Muscle layer of colon (tissue), 2 donors: Measurements from ENCODE around the gene P4HB.

Experiments used
- H3K27ac ChIP-seq: one replicate; pipeline ENCODE4 v1.7.0; 2013; ENCODE audit warnings: low read depth, mild to moderate bottlenecking, low read length, moderate library complexity
- H3K27me3 ChIP-seq, 2 donors: one replicate each; pipeline ENCODE4 v1.7.0; 2013; ENCODE audit warnings: low read length in 2 of 2, mild to moderate bottlenecking in 2 of 2; ENCODE audit not compliant: insufficient read depth in 2 of 2, control insufficient read depth in 1 of 2
- H3K36me3 ChIP-seq: one replicate; pipeline ENCODE4 v1.7.0; 2013; ENCODE audit warnings: mild to moderate bottlenecking, low read length; ENCODE audit not compliant: insufficient read depth
- H3K4me1 ChIP-seq: one replicate; pipeline ENCODE4 v1.7.0; 2013; ENCODE audit warnings: mild to moderate bottlenecking, low read length; ENCODE audit not compliant: insufficient read depth
- H3K4me3 ChIP-seq, 2 donors: one replicate each; pipeline ENCODE4 v1.7.0; 2013; ENCODE audit warnings: low read length in 2 of 2, low read depth in 1 of 2, mild to moderate bottlenecking in 1 of 2, moderate library complexity in 1 of 2
- H3K9ac ChIP-seq: one replicate; pipeline ENCODE4 v1.7.0; 2013; ENCODE audit warnings: low read length
- H3K9me3 ChIP-seq: one replicate; pipeline ENCODE4 v1.7.0; 2013; ENCODE audit warnings: mild to moderate bottlenecking, low read length
- donor health status: abdominal sarcoma.
- donor health status: Adenocarcinoma of cecum.

Gene P4HB

DNA sequence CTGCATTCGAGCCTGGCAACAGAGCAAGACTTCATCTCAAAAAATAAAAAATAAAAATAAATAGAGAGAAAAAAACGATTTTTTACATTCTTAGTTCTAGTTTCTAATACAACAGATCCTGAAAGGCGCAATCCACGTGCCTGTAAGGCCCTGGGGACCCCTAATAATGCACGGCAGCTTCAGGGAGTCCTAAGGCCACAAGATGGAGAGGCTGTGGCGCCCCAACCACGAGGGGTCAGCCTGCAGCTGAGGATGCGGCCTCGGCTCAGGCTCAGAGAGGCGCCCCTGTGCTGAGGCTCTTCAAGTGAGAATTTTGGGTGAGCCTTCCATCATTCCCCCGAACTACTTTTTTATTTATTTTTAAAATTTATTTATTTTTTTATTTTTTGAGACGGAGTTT is 10.9 kb downstream of the P4HB start:
- no peak overlapping the region for H3K9ac ChIP-seq
- H3K4me3 ChIP-seq: no peak overlapping the region
- H3K36me3 ChIP-seq: peaks cover 62% of the 10 kb centered on the region
- H3K9me3 ChIP-seq: no peaks in the 10 kb centered on the region
- H3K27ac ChIP-seq: no peak overlapping the region
- no peaks in the 10 kb centered on the region for H3K4me1 ChIP-seq
- no peaks in the 10 kb centered on the region for H3K27me3 ChIP-seq

GRCh38 chr17:81846743-81847689 is 13.3 kb downstream of the P4HB start:
- Histone ChIP-seq H3K4me3 (no peak overlapping the region), H3K9ac (no peak overlapping the region), H3K27ac (no peak overlapping the region), H3K27me3 (no peaks in the 10 kb centered on the region), H3K4me1 (no peaks in the 10 kb centered on the region), H3K9me3 (no peaks in the 10 kb centered on the region), H3K36me3 (peaks cover 61% of the 10 kb centered on the region)

- Histone ChIP-seq H3K27ac (no peak overlapping the region), H3K4me1 (no peaks in the 10 kb centered on the region), H3K9me3 (no peaks in the 10 kb centered on the region), H3K4me3 (no peak overlapping the region), H3K27me3 (no peaks in the 10 kb centered on the region), H3K36me3 (peaks cover 52% of the 10 kb centered on the region), H3K9ac (no peak overlapping the region)
These were observed 14.2 kb downstream of the P4HB start for GRCh38 chr17:81845881-81846742.

DNA sequence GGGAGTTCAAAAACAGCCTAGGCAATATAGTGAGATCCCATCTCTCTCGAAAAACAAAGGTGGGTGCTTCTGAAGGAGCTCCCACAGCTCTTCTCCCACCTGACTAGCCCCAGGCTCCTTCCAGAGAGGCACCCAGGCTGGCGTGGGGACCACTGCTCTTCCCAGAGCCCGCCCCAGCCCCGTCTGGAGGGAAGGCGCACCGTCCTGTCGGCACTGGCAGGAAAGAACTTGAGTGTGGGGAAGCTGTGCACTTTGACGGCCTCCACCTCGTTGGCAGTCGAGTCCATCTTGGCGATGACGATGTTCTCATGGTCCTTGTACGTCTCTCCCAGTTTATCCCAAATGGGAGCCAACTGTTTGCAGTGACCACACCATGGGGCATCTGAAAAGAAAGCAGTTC is 15.0 kb downstream of the P4HB start:
- no peaks in the 10 kb centered on the region for H3K4me1 ChIP-seq
- H3K27ac ChIP-seq: no peak overlapping the region
- H3K9me3 ChIP-seq: no peaks in the 10 kb centered on the region
- H3K9ac ChIP-seq: no peak overlapping the region
- no peaks in the 10 kb centered on the region for H3K27me3 ChIP-seq
- peaks cover 51% of the 10 kb centered on the region for H3K36me3 ChIP-seq
- no peak overlapping the region for H3K4me3 ChIP-seq

- H3K4me1 ChIP-seq: no peaks in the 10 kb centered on the region
- peaks cover 51% of the 10 kb centered on the region for H3K36me3 ChIP-seq
- no peaks in the 10 kb centered on the region for H3K9me3 ChIP-seq
- H3K27me3 ChIP-seq: no peaks in the 10 kb centered on the region
- H3K9ac ChIP-seq: no peak overlapping the region
- H3K4me3 ChIP-seq: no peak overlapping the region
- no peak overlapping the region for H3K27ac ChIP-seq
These were observed 15.4 kb downstream of the P4HB start for GRCh38 chr17:81844887-81845286.

- Histone ChIP-seq H3K36me3 (peaks cover 51% of the 10 kb centered on the region), H3K4me3 (no peak overlapping the region), H3K27ac (no peak overlapping the region), H3K27me3 (no peaks in the 10 kb centered on the region), H3K9ac (no peak overlapping the region), H3K4me1 (no peaks in the 10 kb centered on the region), H3K9me3 (no peaks in the 10 kb centered on the region)
These were observed 15.9 kb downstream of the P4HB start for GRCh38 chr17:81844327-81844851.

- no peaks in the 10 kb centered on the region for H3K4me1 ChIP-seq
- no peaks in the 10 kb centered on the region for H3K9me3 ChIP-seq
- no peak overlapping the region for H3K27ac ChIP-seq
- no peaks in the 10 kb centered on the region for H3K27me3 ChIP-seq
- H3K36me3 ChIP-seq: peaks cover 51% of the 10 kb centered on the region
- no peak overlapping the region for H3K4me3 ChIP-seq
- no peak overlapping the region for H3K9ac ChIP-seq
These were observed 16.5 kb downstream of the P4HB start for GRCh38 chr17:81843713-81844326.

DNA sequence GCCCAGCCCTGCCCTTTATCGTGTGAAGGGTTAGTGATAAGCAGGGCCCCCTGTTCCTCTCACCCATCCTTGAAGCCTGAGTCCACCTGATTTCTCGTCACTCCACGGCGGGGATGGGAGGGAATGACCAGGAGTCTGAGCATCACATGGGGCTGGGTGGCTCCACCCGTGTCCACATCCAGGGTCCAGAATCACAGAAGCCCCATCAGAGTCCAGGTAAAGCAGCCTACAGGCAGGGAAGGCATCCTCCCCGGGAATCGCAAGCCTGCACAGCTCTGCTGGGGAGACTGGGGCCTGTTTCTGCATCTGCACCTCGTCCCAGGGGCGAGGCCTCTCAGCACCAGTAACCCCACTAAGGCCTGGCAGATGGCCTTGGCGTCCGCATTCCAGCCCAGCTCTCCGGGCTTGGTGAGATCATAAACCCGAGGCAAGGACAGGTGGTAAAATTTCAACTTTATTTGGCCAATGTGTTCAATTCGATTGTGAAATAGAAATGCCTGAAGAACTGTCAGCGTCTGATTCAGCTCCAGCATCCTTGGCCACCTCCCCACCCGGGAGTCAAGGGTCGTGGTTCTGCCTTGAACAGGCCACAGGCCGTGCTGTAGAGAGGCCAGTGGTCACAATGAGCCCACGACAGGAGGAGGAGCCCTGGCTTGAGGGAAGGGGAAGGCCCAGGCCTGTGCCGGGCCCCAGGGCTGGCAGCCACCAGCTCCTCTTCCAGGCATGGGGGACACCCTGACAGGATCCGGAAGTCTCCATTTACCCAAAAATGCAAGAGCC is 17.4 kb downstream of the P4HB start:
- Histone ChIP-seq H3K4me3 (no peak overlapping the region), H3K4me1 (no peaks in the 10 kb centered on the region), H3K9ac (no peak overlapping the region), H3K9me3 (no peaks in the 10 kb centered on the region), H3K27ac (no peak overlapping the region), H3K36me3 (peaks cover 51% of the 10 kb centered on the region), H3K27me3 (no peaks in the 10 kb centered on the region)

GRCh38 chr17:81842378-81842724 is 18.0 kb downstream of the P4HB start:
- no peaks in the 10 kb centered on the region for H3K27me3 ChIP-seq
- no peak overlapping the region for H3K9ac ChIP-seq
- H3K9me3 ChIP-seq: no peaks in the 10 kb centered on the region
- H3K4me3 ChIP-seq: no peak overlapping the region
- no peaks in the 10 kb centered on the region for H3K4me1 ChIP-seq
- peaks cover 50% of the 10 kb centered on the region for H3K36me3 ChIP-seq
- no peak overlapping the region for H3K27ac ChIP-seq

DNA sequence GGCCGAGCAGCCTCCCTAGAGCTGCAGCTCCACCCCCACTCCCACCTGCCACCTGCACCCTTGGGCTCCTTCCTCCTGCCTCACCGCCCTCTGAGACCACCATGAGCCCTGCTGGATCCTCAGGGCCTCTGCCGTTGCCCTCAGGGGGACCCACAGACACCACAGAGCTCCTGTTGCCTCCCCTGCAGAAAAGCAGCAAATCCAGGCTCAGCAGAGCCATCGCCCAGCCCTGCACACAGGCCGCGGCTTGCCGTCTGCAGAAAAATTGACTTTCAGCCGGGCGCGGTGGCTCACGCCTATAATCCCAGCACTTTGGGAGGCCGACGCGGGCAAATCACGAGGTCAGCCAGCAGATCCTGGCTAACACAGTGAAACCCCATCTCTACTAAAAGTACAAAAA is 18.5 kb downstream of the P4HB start:
- Histone ChIP-seq H3K36me3 (peaks cover 45% of the 10 kb centered on the region), H3K9ac (no peak overlapping the region), H3K27ac (no peak overlapping the region), H3K4me3 (no peak overlapping the region), H3K27me3 (no peaks in the 10 kb centered on the region), H3K9me3 (no peaks in the 10 kb centered on the region), H3K4me1 (no peaks in the 10 kb centered on the region)
